Hematopoietic multipotent progenitor cell treated with erythropoietin and hydrocortisone succinate and interleukin-3 and kit ligand, for 8 days (in vitro differentiated cells): ENCODE results near the gene TECTA.
"Not testable (repeated sequence)": the region's sequence is repeated elsewhere in the genome, so short reads cannot be mapped to it uniquely, and the experiment has no call there.

Experiments
- DNase-seq: peaks from one replicate; pipeline ENCODE4 v3.0.0-alpha.2; 2015

The TECTA gene

DNA sequence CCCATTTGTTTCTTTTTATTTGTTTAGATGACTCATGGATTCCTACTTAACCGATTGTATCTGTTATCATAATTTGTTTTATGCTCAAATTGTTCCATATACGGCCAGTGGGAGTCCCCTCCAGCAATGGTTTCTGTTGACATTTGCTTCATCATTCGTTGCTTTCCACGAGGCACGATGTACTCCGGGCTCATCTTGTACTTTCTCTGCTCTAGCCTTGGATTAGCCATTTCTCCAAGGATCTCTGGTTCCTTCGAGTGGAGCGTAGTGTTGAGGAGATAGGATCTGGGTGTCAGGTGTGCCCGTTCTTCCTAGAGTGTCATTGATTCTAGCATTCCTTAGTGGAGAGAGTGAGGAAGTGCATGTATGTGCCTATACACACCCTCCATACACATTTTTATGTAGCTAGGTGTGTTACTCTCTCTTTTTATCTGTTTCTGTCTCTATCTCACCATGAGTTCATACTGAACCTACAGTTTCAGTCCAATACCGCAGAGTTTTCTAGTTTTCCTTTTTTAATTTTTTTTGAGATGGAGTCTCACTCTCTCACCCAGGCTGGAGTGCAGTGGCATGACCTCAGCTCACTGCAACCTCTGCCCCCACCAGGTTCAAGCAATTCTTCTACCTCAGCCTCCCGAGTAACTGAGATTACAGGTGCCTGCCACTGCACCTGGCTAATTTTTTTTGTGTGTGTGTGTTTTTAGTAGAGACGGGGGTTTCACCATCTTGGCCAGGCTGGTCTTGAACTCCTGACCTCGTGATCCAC lies 31.4 kb downstream of the TECTA start:
- DNase-seq, result no peak

DNA sequence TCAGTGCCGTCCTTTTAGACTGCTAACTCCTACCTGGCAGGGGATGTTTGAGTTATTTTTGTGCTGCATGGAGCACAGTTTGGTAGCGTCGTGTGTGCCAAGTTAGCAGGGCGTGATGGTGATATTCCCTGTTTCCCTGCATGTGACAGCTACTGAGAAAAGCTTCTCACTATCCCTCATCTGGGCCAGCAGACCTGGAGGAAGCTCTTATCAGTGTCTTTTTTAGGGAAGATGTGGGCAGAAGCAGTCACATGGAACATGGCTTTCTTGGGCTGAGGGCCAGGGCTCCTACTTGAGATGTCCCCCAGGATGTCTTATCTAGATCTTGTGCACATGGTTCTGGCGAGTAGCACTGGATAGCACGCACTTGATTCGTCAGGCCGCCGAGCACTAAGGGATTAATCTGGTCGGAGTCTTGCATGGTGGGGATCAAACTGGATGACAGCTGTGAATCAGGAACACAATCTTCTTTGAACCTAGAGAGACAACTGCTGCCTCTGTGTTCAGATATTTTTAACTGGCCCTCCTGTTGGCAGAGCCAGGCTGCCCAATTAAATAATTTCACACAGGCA lies 33.8 kb downstream of the TECTA start:
- no peak for DNase-seq

DNA sequence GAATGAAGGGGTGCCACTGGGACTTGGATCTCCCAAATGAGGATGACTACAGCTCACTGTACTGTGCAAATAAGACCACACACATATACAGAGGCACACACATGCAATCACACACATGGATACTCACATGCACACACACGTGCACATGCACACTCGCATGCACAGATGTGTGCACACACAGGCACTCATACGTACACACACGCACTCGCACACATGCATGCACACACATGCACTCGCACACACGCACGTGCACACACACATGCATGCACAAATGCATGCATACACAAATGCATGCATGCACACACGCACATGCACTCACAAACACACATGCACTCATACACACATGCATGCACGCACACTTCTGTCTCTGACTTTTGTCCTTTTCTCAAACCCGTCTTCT lies 36.0 kb downstream of the TECTA start:
- DNase-seq, result no peak

DNA sequence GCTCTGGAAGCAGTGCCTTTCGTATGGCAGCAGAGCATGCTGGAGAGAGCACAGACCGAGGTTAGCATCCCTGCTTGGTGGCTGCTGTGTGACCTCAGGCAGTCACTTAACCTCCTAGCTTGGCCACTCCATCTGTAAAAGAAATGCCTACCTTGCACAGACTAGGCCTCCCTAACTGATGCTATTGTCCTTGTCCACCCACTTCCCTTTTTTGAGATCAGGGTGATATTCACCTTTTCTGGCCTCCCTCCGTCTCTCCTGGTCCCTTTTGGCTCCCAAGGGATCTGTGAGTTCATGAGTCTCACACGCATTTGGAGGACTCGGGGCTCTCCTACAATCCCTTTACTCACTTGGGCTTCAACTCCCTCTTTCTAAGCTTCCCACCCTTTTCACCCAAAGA lies 37.2 kb downstream of the TECTA start:
- DNase-seq, result no peak

DNA sequence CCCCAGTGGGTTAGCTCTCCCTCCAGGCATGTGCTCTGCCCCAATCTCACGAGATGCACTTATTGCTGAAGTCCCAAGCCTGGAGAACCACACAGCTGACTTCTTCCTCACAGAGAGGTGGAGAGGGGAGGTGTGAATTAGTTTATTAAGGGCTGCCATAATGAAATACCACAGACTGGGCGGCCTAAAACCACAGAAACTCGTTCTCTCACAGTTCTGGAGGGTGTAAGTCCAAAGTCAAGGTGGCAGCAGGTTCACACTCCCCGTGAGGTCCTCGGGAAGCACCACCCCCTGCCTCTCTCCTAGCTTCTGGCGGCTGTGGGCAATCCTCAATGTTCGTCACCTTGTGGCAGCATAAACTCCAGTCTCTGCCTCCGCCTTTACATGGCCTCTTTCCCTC lies 39.3 kb downstream of the TECTA start:
- DNase-seq, result no peak

DNA sequence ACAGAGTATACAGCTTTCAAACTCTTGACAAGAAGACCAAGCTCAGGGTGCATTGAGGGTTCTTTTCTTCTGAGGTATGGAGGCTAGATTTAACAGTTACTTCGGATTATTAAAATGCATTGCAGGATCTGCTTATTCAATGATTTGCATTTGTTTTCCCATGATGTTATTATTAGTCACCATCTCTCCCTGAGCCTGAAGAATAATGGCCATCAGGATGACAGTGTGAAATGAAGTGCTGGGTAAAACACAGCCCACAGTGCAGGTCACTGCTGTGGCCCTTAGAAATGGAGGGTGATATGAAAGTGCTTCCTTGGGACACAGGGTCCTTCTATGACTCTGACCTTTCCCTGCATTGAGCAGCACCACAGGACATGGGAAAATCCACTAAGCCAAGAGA lies 40.0 kb downstream of the TECTA start:
- DNase-seq, result no peak

DNA sequence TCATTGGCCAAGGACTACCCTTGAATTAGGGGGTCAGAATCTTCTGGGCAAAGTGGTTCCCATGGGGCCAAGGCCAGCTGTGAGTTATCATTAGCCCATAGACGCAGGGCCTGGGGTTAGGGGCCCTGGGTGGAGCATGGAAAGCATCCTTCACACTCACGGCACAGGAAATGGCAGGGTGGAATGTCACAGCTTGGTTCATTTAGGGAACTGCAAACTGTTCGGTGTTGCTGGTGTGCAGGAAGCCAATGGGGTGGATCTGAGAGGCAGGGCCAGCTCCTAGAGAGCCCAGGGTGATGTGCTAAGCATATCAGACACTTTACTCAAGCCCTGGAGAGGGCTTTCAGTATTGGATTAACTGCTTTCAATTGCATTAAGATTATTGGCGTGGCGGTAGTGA lies 42.9 kb downstream of the TECTA start:
- DNase-seq, result no peak

DNA sequence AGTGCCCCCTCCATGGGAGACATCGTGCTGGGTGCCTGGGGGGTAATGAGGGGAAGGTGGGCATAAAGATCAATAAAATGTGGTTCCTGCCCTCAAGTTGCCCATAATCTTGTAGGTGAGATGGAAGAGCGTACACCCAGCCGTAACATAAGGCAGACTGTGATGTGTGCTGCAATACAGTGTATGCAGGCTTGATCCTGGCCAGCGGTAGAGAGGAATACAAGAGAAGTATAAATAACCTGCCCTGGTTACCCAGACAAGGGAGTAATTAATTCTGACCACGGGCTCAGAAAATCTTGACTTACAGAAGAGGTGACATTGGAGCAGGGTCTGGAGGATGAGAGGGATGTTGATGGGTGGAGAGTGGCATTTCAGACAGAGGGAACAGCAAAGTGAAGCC lies 43.7 kb downstream of the TECTA start:
- DNase-seq, result no peak

DNA sequence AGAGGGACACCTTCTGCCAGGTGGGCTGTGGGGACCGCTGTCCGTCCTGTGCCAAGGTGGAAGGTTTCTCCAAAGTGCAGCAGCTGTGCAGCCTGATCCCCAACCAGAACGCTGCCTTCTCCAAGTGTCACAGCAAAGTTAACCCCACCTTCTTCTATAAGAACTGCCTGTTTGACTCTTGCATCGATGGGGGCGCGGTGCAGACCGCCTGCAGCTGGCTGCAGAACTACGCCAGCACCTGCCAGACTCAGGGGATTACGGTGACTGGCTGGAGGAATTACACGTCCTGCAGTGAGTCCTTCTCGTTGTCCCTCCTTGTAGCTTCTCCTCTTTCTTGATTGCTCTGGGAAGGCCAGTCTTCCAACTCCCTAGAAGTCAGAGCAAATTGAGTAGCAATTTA lies 44.8 kb downstream of the TECTA start:
- no peak for DNase-seq

DNA sequence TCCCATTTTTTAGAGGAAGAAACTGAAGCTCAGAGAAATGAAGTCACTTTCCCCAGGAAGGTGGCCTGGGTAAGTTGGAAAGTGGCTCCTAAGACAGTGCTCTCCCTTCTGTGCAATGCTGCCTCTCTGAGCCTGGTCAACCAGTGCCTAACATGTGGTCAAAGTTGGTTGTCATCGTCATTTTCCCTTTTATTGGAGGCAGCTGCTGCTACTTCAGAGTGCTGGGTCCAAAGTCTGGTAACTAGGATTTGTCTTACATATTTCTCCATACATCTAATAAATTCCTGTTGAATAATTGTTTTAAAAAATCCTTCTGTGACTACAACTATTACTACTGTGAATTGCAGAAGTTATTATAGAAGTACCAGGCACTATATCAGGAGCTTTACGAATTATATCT lies 48.1 kb downstream of the TECTA start:
- DNase-seq, result no peak

DNA sequence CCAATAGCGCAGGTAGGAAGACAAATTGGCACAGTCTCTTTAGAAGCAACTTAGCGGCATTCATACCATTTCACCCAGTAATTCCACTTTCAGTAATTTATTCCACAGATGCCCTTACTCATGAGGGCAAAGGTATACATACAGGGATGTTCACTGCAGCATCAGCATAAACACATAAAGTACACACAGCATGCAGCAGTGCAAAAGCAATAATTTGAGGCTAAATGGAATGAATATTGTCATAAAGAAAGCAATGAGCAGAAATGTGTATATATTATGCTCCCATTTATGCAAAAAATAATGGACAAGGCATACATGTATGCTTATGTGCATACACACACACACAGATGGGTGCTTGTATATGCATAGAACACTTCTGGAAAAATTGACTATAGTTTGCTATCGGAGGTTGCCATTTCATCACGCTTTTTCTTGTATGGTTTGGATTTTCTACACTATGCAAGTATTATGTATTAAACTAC lies 50.2 kb downstream of the TECTA start:
- no peak for DNase-seq

DNA sequence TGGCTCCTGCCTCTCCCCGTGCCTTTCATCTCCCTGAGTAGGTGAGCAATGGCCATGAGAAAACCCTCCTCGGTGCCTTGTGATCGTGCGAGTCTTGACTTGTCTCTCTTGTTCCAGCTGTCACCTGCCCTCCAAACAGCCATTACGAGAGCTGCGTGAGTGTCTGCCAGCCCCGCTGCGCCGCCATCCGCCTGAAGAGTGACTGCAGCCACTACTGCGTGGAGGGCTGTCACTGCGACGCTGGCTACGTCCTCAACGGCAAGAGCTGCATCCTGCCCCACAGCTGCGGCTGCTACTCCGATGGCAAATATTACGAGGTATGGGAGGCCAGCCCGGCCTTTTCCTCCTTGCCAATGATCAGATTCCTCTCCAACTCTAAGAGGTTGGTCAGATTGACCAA lies 51.7 kb downstream of the TECTA start:
- no peak for DNase-seq

DNA sequence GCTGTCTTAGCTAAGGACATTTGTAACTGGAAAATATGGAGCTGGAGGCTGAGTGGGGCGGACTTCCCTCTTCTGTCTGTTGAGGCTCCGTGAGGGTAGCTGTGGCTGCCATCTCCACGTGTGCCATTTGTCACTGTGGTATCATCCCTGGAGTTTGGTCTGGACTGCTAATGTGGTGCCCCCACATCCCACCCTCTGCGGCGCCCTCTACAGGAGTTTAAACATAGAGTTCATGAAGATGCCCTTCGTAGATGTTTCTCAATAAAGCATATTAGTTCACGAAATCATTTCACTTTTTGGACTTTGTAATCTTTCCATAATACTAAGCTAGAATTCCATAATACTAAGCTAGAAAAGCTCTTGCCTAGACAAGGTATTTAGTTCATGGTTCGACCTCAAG lies 52.4 kb downstream of the TECTA start:
- DNase-seq, result no peak

DNA sequence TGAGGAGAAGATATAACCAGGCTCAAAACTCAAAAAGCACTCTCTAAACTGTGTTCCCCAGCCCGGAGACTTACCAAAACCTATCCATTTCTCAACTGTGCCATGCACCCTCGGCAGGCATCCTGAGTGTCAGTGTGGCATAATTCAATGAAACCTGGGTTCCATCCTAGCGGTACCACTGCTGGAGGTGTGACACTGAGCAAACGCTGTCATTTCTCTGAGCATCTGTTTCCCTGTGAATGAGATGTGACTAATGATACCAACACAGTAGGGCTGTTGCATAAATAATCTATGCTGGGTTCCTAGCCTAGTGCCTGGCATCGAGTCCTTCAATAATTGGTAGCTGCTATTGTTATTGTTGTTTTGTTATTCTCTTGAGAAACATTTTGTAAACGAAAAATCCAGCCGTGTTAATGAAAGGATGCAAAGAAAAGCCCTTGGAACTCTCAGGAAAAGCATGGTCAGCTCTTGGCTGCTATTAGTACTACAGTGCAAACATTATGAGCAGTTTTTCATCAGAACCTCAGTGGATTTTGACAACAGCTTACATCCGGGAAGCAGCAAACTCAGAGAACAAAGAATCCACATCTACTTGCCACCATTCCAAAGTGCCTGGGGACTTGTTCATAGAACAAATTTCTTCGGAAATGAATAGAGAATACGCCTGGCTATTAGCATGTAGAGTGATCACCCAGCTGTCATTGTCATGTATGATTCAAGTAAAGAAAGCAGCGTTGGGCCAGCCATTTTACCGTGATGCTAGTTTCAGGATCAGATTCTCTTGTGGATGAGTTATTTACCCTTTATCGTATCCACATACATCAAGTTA lies 53.7 kb downstream of the TECTA start:
- no peak for DNase-seq

DNA sequence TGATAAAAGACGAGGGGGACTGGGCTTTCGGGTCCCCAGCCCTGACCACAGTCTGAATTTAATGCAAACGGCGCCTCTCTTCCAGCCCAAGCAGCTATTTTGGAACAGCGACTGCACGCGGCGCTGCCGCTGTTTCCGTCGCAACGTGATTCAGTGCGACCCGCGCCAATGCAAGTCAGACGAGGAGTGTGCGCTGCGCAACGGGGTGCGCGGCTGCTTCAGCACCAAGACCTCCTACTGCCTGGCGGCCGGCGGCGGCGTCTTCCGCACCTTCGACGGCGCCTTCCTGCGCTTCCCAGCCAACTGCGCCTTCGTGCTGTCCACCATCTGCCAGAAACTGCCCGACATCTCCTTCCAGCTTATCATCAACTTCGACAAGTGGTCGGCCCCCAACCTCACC lies 56.7 kb downstream of the TECTA start:
- no peak for DNase-seq

DNA sequence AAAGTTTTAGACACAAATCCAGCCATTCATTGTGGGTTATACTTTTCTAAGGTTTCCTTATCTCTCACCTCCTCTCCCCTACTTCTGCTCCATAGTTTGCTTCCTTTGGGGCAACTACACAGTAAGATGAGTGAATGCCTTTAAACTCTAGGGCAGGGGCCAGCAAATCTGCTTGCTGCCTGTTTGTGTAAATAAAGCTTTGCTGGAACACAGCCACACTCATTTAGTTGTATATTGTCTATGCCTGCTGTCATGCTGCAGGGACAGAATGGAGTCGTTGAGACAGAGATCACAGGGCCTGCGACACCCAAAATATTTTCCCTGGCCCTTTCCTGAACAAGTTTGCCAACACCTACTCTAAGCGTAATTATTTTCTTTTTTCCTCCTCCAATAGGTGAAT lies 58.7 kb downstream of the TECTA start:
- DNase-seq, result no peak

DNA sequence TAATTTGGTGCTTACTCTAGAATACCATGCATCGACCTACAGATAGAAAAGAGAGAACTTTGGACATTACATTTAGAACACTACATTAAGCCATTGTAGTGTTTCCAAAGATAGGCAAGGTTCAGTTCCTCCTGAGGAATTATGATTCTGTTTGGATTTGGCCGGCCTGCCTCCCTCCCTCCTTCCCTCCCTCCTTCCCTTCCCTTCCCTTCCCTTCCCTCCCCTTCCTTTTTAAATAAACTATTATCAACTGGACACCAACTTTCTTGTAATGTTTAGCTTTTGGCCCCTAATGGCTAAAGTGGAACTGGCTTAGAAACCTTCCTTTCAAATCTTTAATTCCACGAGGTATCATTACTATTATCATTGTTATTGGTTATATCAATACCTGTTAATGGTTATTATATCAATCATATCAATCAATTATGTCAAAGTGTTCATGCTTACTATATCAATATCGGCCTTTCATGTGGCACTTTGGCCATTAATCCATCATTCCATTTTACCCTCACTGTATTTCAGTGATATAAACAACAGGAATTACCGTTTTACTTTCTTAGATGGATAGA lies 60.4 kb downstream of the TECTA start:
- no peak for DNase-seq

DNA sequence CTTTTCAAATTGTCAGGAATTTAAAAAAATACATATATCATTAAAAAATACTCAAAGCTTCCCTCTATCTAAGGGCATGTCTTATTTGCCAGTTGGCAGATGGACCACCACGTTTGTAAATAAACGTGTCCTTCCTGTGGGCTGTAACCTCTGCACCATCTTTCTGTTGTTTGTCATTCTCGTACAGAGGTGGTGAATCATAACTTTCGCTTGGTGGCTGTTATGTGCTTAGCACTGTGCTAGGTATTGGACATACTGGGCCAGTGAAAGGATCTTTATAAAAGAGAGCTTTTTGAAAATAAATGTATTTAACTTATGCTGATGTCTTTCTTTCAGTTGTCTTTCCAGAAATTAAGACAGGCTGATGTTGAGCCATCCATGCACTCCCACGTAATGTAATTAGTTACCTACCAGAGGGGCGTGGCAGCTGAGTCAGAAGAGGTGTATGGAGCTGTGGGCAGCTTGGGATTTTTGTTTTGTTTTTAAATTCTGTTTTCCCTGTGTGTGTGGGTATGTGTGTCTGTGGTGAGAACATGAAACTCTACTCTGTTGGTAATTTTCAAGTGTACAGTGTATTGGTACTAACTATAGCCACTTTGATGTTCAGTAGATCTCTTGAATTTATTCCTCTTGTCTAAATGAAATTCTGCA lies 62.7 kb downstream of the TECTA start:
- no peak for DNase-seq

DNA sequence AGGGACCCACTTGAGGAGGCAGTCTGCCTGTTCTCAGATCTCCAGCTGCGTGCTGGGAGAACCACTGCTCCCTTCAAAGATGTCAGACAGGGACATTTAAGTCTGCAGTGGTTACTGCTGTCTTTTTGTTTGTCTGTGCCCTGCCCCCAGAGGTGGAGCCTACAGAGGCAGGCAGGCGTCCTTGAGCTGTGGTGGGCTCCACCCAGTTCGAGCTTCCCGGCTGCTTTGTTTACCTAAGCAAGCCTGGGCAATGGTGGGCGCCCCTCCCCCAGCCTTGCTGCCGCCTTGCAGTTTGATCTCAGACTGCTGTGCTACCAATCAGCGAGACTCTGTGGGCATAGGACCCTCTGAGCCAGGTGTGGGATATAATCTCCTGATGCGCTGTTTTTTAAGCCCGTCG lies 76.6 kb downstream of the TECTA start:
- DNase-seq, result not testable (repeated sequence)

DNA sequence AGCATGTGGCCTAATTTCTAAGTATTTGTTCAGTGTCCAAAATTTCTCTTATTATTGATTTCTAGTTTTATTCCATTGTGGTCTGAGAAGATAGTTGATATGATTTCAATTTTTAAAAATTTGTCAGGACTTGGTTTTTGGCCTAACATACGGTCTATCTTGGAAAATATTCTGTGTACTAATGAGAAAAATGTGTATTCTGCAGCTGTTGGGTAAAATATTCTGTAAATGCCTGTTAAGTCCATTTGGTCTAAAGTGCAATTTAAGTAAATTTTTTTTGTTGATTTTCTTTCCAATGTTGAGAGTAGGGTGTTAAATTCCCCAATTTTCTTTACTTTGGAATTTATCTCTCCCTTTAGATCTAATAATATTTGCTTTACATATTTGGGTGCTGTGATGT lies 78.3 kb downstream of the TECTA start:
- DNase-seq, result no peak

DNA sequence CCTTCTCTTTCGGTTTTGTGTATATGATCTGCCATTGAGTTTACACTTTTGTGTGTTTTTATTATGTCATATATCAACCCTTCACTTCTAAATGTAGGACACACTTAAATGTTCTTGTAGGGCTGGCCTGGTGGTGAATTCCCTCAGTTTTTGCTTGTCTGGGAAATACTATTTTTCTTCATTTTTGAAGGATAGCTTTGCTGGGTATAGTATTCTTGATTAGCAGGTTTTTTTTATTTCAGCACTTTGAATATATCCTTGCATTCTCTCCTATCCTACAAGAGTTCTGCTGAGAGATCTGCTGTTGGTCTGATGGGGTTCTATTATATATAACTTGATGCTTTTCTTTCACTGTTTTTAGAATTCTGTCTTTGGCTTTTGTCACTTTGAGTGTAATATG lies 79.1 kb downstream of the TECTA start:
- DNase-seq, result no peak

DNA sequence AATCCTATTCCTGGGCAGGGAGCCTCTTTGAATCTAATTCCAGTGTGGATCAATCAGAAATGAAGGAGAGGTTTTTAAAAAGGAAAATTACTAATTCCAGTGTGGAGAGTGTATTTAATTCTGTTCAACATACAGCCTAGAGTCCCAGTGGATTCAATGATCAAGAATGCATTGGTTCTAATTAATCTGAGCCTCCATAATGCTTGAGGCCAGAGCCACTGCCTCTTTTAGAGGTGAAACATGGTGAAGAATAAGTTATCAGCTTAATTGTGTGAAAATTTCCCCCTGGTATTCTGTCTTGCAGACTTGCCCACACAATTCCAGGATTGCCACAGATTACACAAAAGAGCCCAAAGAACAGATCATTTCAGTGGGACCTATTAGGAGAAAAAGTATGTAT lies 87.7 kb downstream of the TECTA start:
- DNase-seq, result no peak

DNA sequence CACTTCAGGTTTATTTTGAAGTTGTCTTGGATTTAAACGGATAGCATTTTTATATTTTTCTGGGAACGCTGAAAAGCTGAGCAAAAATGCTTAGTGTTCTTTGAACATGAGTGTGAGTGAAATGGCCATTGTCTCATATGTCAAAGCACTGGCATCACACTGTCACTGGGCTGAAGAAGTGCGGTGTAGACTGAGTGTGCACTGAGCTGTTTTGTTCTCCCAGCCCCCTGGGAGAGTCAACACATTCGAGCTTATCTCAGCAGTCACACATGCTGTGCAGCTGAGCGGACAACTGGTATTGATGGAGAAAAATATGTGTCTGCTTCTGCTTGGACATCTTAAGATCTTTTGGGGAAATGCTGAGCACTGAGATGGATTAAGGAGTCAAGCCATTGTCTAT lies 90.8 kb downstream of the TECTA start:
- no peak for DNase-seq
